Activated gamma-delta T cell treated with anti-CD3 and anti-CD28 coated beads, Interleukin-2, amount 50 U/mL, for 16 hours (primary cell): Measurements from ENCODE around the gene CENPL.
"Not testable (repeated sequence)": the region's sequence is repeated elsewhere in the genome, so short reads cannot be mapped to it uniquely, and the experiment has no call there.

ENCODE experiments used
- DNase-seq: peaks from one replicate; pipeline ENCODE4 v3.0.0-alpha.2; 2020; ENCODE audit warnings: low read depth

The CENPL gene

GRCh38 chr1:173857363-173857917 is 32.8 kb upstream of the CENPL start:
- no peak for DNase-seq

- no peak for DNase-seq
Measured at GRCh38 chr1:173856903-173857302, 32.2 kb upstream of the CENPL start.

- no peak for DNase-seq
Measured at GRCh38 chr1:173856014-173856413, 31.3 kb upstream of the CENPL start.

GRCh38 chr1:173853074-173853473 is 28.4 kb upstream of the CENPL start:
- no peak for DNase-seq

GRCh38 chr1:173852105-173852504 is 27.4 kb upstream of the CENPL start:
- no peak for DNase-seq

- no peak for DNase-seq
Measured at GRCh38 chr1:173832748-173833147, 8.1 kb upstream of the CENPL start.

GRCh38 chr1:173827611-173828010 is 2.9 kb upstream of the CENPL start:
- DNase-seq: no peak

GRCh38 chr1:173823781-173824314 is 835 bp downstream of the CENPL start:
- no peak for DNase-seq

- DNase-seq: no peak
Measured at GRCh38 chr1:173821680-173822079, 3.0 kb downstream of the CENPL start.

- no peak for DNase-seq
Measured at GRCh38 chr1:173818459-173818858, 6.2 kb downstream of the CENPL start.

- not testable (repeated sequence) for DNase-seq
Measured at GRCh38 chr1:173813654-173814053, 11.0 kb downstream of the CENPL start.

- no peak for DNase-seq
Measured at GRCh38 chr1:173802961-173803360, 21.7 kb downstream of the CENPL start.

- DNase-seq: not testable (repeated sequence)
Measured at GRCh38 chr1:173799995-173800394, 24.7 kb downstream of the CENPL start.

- no peak for DNase-seq
Measured at GRCh38 chr1:173798078-173798477, 26.6 kb downstream of the CENPL start.

- no peak for DNase-seq
Measured at GRCh38 chr1:173789841-173790240, 34.8 kb downstream of the CENPL start.

GRCh38 chr1:173784997-173785396 is 39.7 kb downstream of the CENPL start:
- DNase-seq: no peak

GRCh38 chr1:173779936-173780335 is 44.7 kb downstream of the CENPL start:
- no peak for DNase-seq

- DNase-seq: no peak
Measured at GRCh38 chr1:173775578-173776226, 49.0 kb downstream of the CENPL start.

GRCh38 chr1:173771560-173771959 is 53.1 kb downstream of the CENPL start:
- no peak for DNase-seq

- DNase-seq: not testable (repeated sequence)
Measured at GRCh38 chr1:173770330-173770729, 54.4 kb downstream of the CENPL start.

GRCh38 chr1:173768827-173769226 is 55.9 kb downstream of the CENPL start:
- DNase-seq: no peak

GRCh38 chr1:173768206-173768605 is 56.5 kb downstream of the CENPL start:
- no peak for DNase-seq

- DNase-seq: not testable (repeated sequence)
Measured at GRCh38 chr1:173764331-173764730, 60.4 kb downstream of the CENPL start.

GRCh38 chr1:173758980-173759379 is 65.7 kb downstream of the CENPL start:
- no peak for DNase-seq
